Stimulated activated CD4-positive, alpha-beta T cell treated with anti-CD3 and anti-CD28 coated beads, Interleukin-12 subunit alpha, Interleukin-12 subunit beta, amount 100 ng/mL, for 48 hours (primary cell): ENCODE measurements around the gene CYSRT1.

Source experiments
- DNase-seq, 3 donors: peaks; one replicate each; pipeline ENCODE4 v3.0.0-alpha.2; 2020; ENCODE audit warnings: low read depth in 2 of 3, low spot score in 1 of 3

The CYSRT1 gene, protein sequence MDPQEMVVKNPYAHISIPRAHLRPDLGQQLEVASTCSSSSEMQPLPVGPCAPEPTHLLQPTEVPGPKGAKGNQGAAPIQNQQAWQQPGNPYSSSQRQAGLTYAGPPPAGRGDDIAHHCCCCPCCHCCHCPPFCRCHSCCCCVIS

DNA sequence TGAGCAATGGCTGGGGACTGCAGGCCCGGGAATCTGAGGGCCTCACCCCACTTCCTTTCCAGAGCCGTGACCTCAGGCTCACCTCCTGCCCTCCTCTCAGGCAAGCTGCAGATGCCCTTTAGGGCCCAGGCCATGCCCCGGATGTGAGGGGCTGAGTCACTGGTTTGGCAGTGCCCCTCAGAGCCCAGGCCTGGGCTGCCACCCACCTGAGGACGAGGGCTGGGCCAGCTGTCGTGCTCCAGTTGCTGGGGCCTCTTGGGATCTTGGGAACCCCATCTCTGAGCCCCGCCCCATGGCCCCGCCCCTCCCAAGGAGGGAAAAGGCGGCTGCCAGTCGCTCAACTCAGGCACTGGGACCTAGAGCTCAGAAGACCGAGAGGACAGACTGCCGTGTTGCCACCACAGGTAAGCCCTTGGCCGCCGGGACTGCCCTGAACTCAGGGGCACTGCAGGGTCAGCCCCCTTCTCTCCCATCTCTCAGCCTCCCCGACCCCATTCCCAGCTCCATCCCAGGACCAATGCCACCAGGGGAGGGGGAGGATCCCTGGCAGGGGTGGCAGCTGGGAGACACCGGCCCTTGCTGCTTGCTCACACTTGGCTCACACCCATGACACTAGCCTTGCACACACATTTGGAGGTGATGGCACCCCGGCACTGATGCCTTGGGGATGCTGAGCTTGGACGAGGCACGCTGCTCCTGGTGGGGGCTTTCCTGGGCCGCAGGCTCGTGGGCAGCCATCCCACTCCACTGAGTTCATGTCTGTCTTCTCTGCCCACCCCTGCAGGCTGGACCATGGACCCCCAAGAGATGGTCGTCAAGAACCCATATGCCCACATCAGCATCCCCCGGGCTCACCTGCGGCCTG is at the start of gene CYSRT1:
CYSRT1 (plus strand) TSS at position 345 of the 865 bp plus-strand sequence; CDS start at position 793, 448 bp downstream.
- DNase-seq: no peak

DNA sequence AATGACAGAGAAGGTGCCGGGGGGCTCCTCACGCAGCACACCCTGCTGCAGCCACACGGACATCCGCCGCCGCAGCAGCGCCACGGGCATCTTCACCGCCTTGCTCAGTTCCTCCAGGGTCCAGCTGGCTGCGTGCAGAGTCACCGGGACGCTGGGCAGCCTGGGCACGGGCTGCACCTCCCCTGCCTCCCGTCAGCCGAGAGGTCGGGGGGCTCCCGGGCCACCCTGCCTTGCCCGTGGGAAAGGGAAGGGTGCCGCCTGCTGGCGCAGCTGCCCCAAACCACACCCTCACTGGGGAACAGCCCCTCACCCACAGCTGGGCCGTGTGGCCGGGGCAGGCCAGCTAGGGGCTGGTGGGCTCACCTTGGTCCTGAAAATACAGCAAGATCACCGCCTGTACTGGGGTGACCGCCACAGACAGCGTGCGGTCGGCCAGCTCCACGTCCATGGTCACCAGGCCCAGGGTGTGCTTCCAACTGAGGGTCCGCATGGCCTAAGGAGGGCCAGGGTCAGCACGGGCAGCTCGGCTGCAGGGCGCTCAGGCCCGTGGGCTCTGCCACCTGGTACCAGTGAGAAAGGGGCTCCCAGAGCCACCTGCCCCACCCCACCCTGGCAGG is 49.5 kb upstream of the CYSRT1 start:
- DNase-seq: no peak

DNA sequence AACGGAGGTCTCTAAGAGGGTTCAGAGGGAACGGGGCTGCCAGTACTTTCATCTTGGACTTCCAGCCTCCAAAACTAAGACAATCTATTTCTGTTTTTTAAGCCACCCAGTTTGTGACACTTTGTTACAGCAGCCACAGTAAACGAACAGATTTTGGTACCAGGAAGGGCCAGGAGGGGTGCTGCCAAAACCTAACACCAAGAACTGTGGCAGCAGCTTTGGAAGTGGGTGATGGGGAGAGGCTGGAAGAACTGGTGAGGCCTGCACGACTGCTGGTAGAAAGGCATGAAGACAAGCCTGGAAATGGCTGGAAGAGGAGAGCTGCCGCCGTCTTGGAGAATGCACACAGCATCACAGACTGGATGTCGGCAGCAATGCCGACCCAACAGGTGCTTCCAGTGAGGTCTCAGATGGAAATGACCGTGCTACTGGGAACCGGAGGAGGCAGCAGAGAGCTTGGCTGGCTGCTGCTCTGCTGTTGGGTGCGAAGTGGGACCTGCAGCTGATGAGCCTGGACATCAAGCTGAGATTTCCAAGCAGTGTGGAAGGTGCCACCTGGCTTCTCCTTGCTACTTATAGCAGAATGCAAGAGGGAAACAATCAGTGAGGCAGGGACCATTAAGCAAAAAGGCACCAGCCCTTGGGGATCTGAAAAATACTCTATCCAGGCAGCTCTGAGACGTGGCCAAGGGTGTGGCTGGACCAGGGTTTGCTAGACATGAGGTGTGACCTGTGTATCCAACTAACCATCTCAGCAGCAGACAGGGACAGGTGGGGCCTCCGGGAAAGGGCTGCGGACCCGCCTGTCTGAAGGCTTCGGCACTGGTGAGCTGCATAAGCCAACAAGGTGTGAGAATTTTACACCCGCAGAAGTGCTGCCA is 48.4 kb upstream of the CYSRT1 start:
- DNase-seq: no peak

DNA sequence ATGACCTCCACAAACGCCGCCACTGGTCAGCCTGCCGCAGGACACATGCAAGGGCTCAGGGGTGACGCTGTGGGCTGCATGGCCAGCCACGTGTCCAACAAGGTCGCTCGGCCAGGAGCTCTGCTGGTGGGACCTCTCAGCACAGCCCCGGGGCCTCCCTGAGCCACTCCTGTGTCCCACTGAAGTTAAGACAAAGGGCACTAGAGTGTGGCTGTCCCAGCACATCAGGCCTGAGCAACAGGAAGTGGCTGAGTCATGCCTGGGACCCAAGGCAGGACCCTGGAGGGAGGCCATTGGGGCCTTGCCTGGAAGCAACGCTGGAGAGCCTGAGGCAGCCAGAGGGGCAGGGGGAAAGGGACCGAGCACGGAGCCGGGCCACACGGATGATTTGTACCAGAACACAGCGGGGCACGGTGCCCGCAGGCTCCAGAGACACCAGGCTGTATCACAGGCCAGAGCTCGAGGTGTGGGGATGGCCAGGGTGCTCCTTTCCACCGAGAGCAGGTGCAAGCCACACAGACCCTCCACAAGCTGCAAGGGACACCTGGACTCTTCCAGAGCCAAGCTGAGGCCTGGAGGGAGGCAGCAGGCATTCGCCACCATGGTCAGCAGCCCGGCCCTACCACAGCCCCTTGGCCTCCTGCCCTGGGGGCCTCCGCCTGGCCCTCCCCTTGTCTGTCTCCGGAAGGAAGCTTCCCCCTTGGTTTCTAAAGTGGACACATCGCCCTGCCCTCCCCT is 46.6 kb upstream of the CYSRT1 start:
- no peak for DNase-seq

DNA sequence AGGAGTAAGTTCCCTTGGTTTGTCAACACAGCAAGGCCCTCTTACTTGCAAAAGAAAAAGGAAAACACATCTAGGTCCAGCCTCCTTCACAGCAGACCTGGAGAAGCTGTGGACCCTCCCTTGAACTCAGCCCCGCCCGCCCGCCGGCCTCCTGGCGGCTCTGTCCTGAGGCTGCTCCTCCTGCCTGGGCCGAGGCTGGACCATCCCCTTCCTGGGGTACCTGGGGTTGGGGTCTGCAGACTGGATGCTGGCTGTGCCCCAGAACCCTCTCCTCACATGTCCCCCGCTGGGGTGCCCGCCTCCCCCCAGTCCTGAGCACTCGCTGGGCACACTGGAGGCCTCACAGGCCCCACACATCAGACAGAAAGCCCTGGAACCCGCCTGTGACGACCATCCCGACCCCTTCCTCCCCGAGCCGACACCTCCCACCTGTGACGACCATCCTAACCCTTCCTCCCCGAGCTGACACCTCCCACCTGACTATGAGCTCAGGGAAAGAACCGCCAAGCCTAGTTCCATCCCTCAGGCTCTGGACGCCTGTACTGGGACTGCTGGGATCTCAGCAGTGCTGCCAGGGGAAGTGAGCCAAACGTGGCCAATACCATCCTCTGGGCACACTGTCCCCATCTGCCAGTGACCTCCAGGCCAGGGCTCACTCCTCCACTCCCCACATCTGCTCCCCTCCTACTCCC is 45.9 kb upstream of the CYSRT1 start:
- DNase-seq: no peak

DNA sequence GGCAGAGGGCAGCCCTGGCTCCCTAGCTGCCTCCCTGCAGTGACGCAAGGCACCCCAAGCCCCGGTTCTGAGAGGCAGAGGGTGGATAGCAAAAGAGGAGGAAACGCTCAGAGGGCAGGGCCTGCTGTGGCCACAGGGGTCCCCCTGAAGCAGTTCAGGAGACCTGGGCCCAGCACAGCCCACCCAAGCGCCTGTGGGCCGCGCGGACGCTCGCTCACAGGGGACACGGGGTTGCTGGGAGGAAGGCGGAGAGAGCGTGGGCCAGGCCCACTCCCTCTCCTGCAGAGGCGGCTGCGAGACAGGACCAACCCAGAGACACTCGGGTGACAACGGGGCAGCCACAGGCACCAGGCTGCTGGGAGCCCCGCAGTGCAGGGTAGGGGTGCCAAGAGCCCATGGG is 45.2 kb upstream of the CYSRT1 start:
- no peak for DNase-seq

DNA sequence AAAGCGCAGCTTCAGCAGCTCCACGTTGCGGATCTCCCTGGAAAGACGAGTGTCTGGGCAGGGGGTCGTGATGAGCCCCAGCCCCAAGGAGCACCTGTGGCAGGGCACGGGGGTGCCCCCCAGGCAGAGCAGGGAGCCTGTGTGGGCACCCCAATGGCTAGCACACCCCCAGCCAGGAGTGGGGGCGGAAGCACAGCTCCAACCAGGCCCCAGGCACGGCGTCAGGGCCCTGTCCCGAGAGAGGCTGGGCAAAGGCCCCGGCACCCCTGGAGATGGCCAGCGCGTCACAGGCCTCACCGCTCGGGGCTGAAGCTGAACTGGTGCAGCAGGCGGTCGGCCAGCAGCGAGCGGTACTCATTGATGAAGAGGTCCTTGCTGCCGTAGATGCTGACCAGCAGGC is 44.5 kb upstream of the CYSRT1 start:
- no peak for DNase-seq

DNA sequence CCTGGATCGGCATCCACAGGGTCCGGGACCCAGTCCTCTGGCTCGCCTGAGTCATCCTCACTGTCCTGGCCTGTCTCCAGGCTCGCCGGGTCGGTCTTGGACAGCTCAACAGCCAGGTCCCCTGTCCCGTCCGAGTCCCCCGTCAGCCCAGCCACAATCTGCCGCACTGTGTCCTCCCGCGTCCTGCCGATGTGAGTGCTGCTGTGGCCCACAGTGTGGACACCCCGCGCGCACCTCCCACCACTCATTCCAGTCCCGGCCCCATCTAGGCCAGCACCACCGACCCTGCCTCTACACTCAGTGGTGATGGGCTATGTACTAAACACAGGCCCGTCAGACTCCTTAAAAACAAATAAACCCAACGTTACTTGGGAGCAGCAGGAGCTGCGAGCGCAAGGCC is 43.3 kb upstream of the CYSRT1 start:
- DNase-seq: no peak

DNA sequence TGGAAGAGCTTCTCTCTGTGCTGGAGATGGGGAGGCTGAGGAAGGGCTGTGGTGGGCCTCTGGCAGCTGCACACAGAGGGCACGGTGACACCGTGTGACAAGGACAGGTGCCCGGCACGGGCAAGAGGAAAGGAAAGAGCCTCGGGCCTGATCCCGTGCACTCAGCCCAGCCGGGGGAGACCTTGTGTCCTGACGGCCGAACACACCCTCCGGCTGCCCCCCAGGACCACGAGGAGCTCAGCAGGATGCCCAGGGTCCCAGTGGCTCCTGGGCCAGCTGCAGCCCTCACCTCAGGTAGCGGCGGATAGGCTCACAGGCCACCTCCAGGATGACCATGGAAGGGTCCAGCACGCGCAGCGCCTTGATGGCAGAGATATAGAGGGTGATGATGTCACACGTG is 42.1 kb upstream of the CYSRT1 start:
- no peak for DNase-seq

DNA sequence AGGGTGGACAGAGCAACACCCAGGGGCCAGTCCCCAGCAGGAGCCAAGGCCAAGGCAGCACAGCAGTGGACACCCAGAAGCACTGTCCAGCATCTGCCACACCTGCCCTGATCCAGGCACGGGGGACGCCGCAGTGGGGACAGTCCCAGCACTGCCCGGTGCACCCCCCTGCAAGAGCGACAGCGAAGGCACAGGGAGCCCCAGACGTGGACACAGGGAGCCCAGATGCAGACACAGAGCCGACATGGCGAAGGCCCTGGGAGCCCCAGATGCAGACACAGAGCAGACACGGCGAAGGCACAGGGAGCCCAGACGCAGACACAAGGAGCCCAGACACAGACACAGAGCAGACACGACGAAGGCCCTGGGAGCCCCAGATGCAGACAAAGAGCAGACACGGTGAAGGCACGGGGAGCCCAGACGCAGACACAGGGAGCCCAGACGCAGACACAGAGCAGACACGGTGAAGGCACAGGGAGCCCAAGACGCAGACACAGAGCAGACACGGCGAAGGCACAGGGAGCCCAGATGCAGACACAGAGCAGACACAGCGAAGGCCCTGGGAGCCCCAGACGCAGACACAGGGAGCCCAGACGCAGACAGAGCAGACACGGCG is 40.9 kb upstream of the CYSRT1 start:
- DNase-seq: no peak

DNA sequence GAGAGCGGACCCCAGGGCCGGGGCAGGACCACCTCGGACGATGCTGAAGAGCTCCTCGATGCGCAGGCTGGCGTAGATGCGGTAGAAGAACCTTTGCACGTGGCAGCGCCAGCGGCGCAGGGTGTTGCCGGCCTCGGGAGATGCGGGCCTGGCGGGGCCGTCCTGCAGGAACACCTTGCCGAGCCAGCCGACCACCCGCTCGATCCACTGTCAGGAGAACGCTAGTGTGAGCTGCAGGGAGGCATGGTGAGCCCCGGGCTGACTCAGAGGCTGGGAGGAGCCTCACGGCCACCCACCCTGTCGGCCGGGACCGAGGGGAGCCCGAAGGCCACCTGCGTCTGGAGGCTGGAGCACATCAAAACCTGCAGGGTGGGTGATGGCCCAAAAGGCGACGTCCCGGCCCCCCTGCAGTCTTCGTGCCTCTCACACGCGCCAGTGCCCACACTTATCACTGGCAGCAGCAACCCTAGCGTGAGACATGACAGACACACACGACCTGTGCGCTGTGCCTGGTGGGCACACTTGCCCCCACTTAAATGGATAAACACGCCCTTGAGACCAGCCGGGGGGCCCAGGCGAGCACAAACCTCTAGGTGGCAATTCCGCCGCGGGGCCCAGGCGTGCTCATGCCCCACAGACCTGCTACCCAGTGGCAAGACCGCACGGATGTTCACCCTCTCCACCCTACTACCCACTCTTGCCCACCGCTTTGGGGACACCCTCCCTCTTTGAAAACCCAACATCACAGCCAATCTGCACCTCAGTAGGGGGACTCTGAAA is 39.9 kb upstream of the CYSRT1 start:
- no peak for DNase-seq

DNA sequence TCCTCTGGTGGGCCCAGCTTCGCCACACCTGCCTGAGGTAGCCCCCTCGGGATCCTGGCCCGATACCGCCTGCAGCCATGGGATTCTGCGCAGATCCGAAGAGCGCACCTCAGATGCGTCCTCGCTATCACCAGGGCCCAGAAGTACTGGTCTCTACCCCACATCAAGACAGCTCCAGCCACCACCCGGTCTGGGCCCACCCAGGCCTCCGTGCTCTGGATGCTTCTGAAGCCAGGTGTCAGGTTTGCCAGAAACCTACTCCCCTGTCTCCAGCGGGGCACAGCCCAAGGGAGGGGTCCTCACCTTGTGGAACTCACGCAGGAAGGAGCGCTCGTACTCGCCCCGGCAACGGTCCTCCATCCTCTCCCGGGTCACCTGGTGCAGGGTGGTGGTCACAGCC is 39.1 kb upstream of the CYSRT1 start:
- DNase-seq: no peak

DNA sequence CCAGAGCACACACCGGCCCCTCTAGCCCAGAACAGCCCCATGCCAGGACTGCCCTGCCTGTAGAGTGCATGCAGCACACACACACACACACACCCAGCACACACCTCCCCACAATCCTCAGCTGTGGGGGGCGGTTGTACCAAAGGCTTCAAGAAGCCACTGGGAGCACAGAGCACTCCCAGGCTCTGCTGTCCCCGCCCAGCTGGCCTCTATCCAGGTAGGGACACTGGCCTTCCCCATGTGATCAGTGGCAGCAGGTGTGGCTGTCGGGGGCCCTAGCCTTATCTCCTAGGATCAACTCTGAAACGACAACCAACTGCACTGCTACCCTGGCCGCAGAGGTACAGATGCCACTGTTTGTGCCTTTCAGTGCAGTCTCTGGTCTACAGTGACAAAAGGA is 38.6 kb upstream of the CYSRT1 start:
- no peak for DNase-seq

DNA sequence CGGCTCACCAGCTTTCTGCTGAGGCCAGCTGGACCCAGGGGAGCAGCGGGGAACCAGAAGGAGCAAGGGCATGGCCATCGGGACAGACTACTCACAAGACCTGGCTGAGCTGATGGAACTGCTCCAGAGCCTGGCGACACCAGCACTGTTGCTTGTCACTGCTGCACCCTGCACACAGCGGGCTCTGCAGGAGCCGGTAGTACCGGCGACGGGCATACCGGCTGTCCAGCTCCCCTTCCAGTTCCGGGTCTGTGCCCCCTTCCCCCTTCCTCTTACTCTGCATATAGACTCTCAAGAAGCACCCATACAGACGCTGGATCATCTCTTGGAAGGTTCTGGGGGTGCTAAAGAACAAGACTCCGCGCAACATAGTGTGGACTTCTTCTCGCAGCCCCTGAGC is 37.6 kb upstream of the CYSRT1 start:
- no peak for DNase-seq

DNA sequence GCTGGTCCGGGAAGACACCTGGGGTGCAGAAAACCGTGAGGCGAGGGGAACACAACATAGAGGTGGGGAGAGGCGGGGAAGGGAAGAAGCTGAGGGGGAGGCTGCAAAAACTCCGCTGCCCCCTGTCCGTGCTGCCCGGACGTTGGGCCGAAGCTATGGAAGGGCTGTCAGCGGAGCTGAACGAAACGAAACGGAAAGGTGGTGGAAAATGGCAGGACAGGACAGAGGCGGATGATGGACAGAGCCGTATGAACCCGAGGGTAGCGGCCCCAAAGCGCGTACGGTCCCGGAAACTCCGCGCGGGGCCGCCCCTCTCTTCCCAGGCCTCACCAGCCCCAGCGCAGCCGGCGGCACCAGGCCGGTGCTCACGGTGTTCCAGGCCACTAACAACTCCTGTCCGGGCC is 36.9 kb upstream of the CYSRT1 start:
- no peak for DNase-seq

DNA sequence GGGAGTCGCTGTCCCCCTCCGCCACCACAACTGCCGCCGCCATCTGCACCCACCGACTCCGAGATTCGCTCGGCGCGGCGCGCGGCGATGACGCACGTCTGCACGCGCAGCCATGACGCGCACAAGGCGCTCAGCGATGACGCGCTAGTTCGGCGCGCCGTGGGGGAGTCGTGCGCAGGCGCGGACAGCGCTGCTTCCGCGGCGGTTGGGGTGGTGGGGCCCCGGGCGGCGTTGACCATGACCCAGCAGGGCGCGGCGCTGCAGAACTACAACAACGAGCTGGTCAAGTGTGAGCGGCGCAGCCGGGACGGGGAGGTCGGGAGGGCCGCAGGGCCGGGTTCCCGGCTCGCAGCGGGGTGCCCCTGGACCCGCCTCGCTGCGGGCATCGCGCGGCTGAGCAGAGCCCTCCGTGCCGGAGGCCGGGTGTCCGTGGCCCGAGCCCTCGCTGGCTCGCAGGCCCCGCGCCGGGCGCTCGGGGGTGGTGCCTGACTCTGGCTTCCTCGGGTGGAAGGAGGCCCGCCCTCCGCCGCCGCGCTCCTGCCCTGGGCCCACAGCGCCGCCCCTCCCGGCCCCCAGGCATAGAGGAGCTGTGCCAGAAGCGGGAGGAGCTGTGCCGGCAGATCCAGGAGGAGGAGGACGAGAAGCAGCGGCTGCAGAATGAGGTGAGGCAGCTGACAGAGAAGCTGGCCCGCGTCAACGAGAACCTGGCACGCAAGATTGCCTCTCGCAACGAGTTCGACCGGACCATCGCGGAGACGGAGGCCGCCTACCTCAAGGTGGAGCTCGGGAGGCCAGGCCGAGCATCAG is 36.3 kb upstream of the CYSRT1 start, which contains the start of the genes ANAPC2 and SSNA1:
ANAPC2 (minus strand) TSS at position 71 of the 807 bp plus-strand sequence; CDS start at position 43, 28 bp downstream.
SSNA1 (plus strand) TSS at position 187 of the 807 bp plus-strand sequence; CDS start at position 238, 51 bp downstream.
- DNase-seq: peak; percentile 84 to 89 (median 89)
